Neural cell (in vitro differentiated cells): ENCODE data around the gene PPY. TPM values are rescaled to one million over a fixed set of nuclear protein-coding genes. Genes with fewer than 3 reads are reported as not detected.

ENCODE experiments used
- H2AFZ ChIP-seq: fragments of 200-600, 300-800 bp; sonication (generic), shearing (Covaris generic); 2 replicates; pipeline ENCODE4 v1.6.0; 2014; ENCODE audit warnings: low read depth, mild to moderate bottlenecking, antibody characterized with exemption, low read length, moderate library complexity
- H3F3A ChIP-seq: fragments of 200-600 bp; shearing (Covaris generic); 2 replicates; pipeline ENCODE4 v1.6.1; 2016; ENCODE audit warnings: mild to moderate bottlenecking, moderate library complexity, mixed read lengths, antibody characterized with exemption, low read length; ENCODE audit not compliant: insufficient read depth, poor library complexity, severe bottlenecking
- H3K27ac ChIP-seq: fragments of 200-600, 300-800 bp; sonication (generic), shearing (Covaris generic); 2 replicates; pipeline ENCODE4 v1.5.1; 2014; ENCODE audit warnings: mild to moderate bottlenecking, low read length, moderate library complexity
- H3K27me3 ChIP-seq: fragments of 300-800, 200-600 bp; sonication (generic), shearing (Covaris generic); 2 replicates; pipeline ENCODE4 v1.6.0; 2014; ENCODE audit warnings: mild to moderate bottlenecking, low read depth, low read length, moderate library complexity; ENCODE audit not compliant: insufficient read depth
- H3K36me3 ChIP-seq: fragments of 300-800, 200-600 bp; sonication (generic), shearing (Covaris generic); 2 replicates; pipeline ENCODE4 v1.5.1; 2014; ENCODE audit warnings: mild to moderate bottlenecking, antibody characterized with exemption, low read length, moderate library complexity; ENCODE audit not compliant: insufficient read depth
- H3K4me2 ChIP-seq: fragments of 300-800, 200-600 bp; sonication (generic), shearing (Covaris generic); 2 replicates; pipeline ENCODE4 v1.6.0; 2014; ENCODE audit warnings: mild to moderate bottlenecking, low read length
- H3K4me3 ChIP-seq: fragments of 300-800, 200-600 bp; sonication (generic), shearing (Covaris generic); 2 replicates; pipeline ENCODE4 v1.5.1; 2014; ENCODE audit warnings: mild to moderate bottlenecking, low read length, moderate library complexity
- H3K79me2 ChIP-seq: fragments of 200-600 bp; shearing (Covaris generic); replicated peaks from 2 replicates; pipeline ENCODE4 v1.6.0; 2014; ENCODE audit warnings: mild to moderate bottlenecking, low read length, moderate library complexity; ENCODE audit not compliant: insufficient read depth
- H3K9ac ChIP-seq: fragments of 300-800, 200-600 bp; sonication (generic), shearing (Covaris generic); 2 replicates; pipeline ENCODE4 v1.6.1; 2016; ENCODE audit warnings: mild to moderate bottlenecking, low read length, mixed read lengths
- H3K9me2 ChIP-seq: fragments of 200-600 bp; shearing (Covaris generic); 2 replicates; pipeline ENCODE4 v1.6.1; 2016; ENCODE audit warnings: mild to moderate bottlenecking, low read length, mixed read lengths; ENCODE audit not compliant: insufficient read depth
- H3K9me3 ChIP-seq: fragments of 200-600, 300-800 bp; sonication (generic), shearing (Covaris generic); 2 replicates; pipeline ENCODE4 v1.6.1; 2016; ENCODE audit warnings: mild to moderate bottlenecking, mixed run types, low read length, moderate library complexity, mixed read lengths
- H4K20me1 ChIP-seq: fragments of 200-600 bp; shearing (Covaris generic); 2 replicates; pipeline ENCODE4 v1.6.1; 2016; ENCODE audit warnings: mild to moderate bottlenecking, mixed run types; ENCODE audit not compliant: insufficient read depth
- EP300 ChIP-seq: fragments of 450-650 bp; conservative IDR thresholded peaks from 2 replicates; pipeline ENCODE4 v1.6.1; 2014; ENCODE audit warnings: antibody characterized with exemption, mild to moderate bottlenecking, moderate library complexity; ENCODE audit not compliant: poor library complexity, severe bottlenecking
- EZH2 ChIP-seq: fragments of 200-600, 300-800 bp; shearing (Covaris generic), sonication (generic); IDR thresholded peaks from 2 replicates; pipeline ENCODE4 v1.6.1; 2014; ENCODE audit warnings: antibody characterized with exemption, low read length, borderline replicate concordance, mild to moderate bottlenecking; ENCODE audit not compliant: insufficient read depth, poor library complexity, severe bottlenecking
- MXI1 ChIP-seq: fragments of 450-650 bp; conservative IDR thresholded peaks from 2 replicates; pipeline ENCODE4 v1.6.1; 2014; ENCODE audit warnings: antibody characterized with exemption, mild to moderate bottlenecking; ENCODE audit not compliant: poor library complexity, severe bottlenecking
- POLR2AphosphoS5 ChIP-seq: IDR thresholded peaks from 2 replicates; pipeline ENCODE4 v1.6.1; 2012
- RAD21 ChIP-seq: fragments of 450-650 bp; conservative IDR thresholded peaks from 2 replicates; pipeline ENCODE4 v1.6.1; 2014; ENCODE audit warnings: antibody characterized with exemption, mild to moderate bottlenecking, moderate library complexity
- SMC3 ChIP-seq: fragments of 450-650 bp; conservative IDR thresholded peaks from 2 replicates; pipeline ENCODE4 v1.6.1; 2014; ENCODE audit warnings: antibody characterized with exemption, mild to moderate bottlenecking, moderate library complexity; ENCODE audit not compliant: poor library complexity
- TAF1 ChIP-seq: IDR thresholded peaks from 2 replicates; pipeline ENCODE4 v1.6.1; 2012; ENCODE audit warnings: low read depth
- polyA plus RNA-seq: library from polyadenylated mRNA; depleted of rRNA; stranded (reverse); fragments of >200 nt; gene quantifications from 2 replicates; pipeline ENCODE4 v1.2.3, GENCODE V29; 2014
- TF ChIP-seq, protein P1 (sequence below): IDR thresholded peaks from 2 replicates; pipeline ENCODE4 v1.6.1; 2012; ENCODE audit warnings: borderline replicate concordance
- TF ChIP-seq, protein P2 (sequence below): fragments of 450-650 bp; IDR thresholded peaks from 2 replicates; pipeline ENCODE4 v1.5.1; 2014; ENCODE audit warnings: antibody characterized with exemption, mild to moderate bottlenecking, moderate library complexity; ENCODE audit not compliant: poor library complexity, severe bottlenecking

PPY gene
- polyA plus RNA-seq, 1 donor from 2014 or later, result not detected

DNA sequence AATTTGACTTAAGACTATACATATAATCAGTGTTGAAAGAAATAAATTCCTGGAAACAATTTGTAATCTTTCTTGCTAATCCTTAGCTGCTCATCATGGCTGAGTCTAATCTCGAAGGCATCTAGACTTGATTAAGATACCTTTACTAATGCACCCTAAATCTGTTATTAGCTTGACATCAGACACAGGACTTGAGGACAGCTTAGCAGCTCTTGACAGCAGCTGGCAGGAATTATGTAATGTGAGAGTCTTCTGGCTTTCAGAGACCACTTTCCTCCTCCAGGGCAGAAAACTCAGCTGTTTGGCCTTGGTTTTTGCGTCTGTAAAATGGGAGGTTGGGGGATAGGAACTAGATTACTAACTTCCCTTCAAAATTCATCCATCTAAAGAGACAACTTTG is 27.8 kb downstream of the PPY start:
- no peaks in the 10 kb centered on the region for H3K27me3 ChIP-seq
- no peak overlapping the region for H3K9ac ChIP-seq
- no peaks in the 10 kb centered on the region for H3F3A ChIP-seq
- H3K4me3 ChIP-seq, result no peak overlapping the region
- no peaks in the 10 kb centered on the region for H3K36me3 ChIP-seq
- no peak overlapping the region for H3K27ac ChIP-seq
- no peaks in the 10 kb centered on the region for H4K20me1 ChIP-seq
- H3K4me2 ChIP-seq, result no peak overlapping the region
- no peak overlapping the region for H2AFZ ChIP-seq
- no peaks in the 10 kb centered on the region for H3K9me2 ChIP-seq
- H3K9me3 ChIP-seq, result no peaks in the 10 kb centered on the region
- TF ChIP-seq EZH2 (no peak), SMC3 (no peak), POLR2AphosphoS5 (no peak), TAF1 (no peak), MXI1 (no peak), EP300 (no peak), RAD21 (no peak)
- TF ChIP-seq, protein P1, sequence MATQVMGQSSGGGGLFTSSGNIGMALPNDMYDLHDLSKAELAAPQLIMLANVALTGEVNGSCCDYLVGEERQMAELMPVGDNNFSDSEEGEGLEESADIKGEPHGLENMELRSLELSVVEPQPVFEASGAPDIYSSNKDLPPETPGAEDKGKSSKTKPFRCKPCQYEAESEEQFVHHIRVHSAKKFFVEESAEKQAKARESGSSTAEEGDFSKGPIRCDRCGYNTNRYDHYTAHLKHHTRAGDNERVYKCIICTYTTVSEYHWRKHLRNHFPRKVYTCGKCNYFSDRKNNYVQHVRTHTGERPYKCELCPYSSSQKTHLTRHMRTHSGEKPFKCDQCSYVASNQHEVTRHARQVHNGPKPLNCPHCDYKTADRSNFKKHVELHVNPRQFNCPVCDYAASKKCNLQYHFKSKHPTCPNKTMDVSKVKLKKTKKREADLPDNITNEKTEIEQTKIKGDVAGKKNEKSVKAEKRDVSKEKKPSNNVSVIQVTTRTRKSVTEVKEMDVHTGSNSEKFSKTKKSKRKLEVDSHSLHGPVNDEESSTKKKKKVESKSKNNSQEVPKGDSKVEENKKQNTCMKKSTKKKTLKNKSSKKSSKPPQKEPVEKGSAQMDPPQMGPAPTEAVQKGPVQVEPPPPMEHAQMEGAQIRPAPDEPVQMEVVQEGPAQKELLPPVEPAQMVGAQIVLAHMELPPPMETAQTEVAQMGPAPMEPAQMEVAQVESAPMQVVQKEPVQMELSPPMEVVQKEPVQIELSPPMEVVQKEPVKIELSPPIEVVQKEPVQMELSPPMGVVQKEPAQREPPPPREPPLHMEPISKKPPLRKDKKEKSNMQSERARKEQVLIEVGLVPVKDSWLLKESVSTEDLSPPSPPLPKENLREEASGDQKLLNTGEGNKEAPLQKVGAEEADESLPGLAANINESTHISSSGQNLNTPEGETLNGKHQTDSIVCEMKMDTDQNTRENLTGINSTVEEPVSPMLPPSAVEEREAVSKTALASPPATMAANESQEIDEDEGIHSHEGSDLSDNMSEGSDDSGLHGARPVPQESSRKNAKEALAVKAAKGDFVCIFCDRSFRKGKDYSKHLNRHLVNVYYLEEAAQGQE, result no peak
- TF ChIP-seq, protein P2, sequence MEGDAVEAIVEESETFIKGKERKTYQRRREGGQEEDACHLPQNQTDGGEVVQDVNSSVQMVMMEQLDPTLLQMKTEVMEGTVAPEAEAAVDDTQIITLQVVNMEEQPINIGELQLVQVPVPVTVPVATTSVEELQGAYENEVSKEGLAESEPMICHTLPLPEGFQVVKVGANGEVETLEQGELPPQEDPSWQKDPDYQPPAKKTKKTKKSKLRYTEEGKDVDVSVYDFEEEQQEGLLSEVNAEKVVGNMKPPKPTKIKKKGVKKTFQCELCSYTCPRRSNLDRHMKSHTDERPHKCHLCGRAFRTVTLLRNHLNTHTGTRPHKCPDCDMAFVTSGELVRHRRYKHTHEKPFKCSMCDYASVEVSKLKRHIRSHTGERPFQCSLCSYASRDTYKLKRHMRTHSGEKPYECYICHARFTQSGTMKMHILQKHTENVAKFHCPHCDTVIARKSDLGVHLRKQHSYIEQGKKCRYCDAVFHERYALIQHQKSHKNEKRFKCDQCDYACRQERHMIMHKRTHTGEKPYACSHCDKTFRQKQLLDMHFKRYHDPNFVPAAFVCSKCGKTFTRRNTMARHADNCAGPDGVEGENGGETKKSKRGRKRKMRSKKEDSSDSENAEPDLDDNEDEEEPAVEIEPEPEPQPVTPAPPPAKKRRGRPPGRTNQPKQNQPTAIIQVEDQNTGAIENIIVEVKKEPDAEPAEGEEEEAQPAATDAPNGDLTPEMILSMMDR, result no peak
- no peaks in the 10 kb centered on the region for H3K79me2 ChIP-seq

DNA sequence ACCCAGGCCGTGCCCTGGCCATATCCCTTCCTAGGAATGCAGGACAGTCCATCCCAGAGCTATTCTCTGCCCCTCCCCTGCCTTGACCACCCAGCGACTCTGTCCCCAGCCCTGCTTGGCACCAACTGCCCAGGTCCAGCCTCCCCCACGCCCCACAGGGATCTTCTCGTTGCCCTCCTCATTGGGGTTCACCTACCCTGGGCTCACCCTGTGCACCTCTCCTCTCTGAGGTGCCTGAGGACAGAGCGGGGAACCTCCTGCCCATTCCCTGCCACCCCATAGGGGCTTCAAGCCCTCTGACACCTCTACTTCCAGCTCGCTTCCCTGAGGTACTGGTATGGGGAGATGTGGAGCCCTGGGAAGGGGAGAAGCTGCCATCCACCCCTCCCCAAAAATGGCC is 28.7 kb downstream of the PPY start:
- H3K4me2 ChIP-seq, result no peak overlapping the region
- H3K9ac ChIP-seq, result no peak overlapping the region
- TF ChIP-seq RAD21 (no peak), MXI1 (no peak), POLR2AphosphoS5 (no peak), SMC3 (no peak), TAF1 (no peak), EZH2 (no peak), EP300 (no peak)
- TF ChIP-seq, protein P2, result no peak
- TF ChIP-seq, protein P1, result no peak
- H3K36me3 ChIP-seq, result no peaks in the 10 kb centered on the region
- H3K27me3 ChIP-seq, result no peaks in the 10 kb centered on the region
- no peaks in the 10 kb centered on the region for H3K9me3 ChIP-seq
- no peak overlapping the region for H2AFZ ChIP-seq
- no peaks in the 10 kb centered on the region for H3K79me2 ChIP-seq
- H3K4me3 ChIP-seq, result no peak overlapping the region
- no peaks in the 10 kb centered on the region for H3K9me2 ChIP-seq
- no peaks in the 10 kb centered on the region for H3F3A ChIP-seq
- no peak overlapping the region for H3K27ac ChIP-seq
- H4K20me1 ChIP-seq, result no peaks in the 10 kb centered on the region
